Esophagus muscularis mucosa (tissue), 4 donors: ENCODE results near the gene KRTAP22-2.

ENCODE experiments used
- CTCF ChIP-seq, 3 experiments: fragments of 200-600 bp in 2 of 3; fragments of 450-650 bp in 1 of 3; sonication (generic) in 2 of 3; IDR thresholded peaks; one replicate each; pipeline ENCODE4 v1.5.1; 2017 to 2019; ENCODE audit warnings: antibody characterized with exemption in 3 of 3, mild to moderate bottlenecking in 2 of 3, moderate library complexity in 1 of 3
- EP300 ChIP-seq: sonication (generic); formaldehyde crosslinking; IDR thresholded peaks from one replicate; pipeline ENCODE4 v1.6.1; 2017; ENCODE audit warnings: antibody characterized with exemption
- POLR2A ChIP-seq: fragments of 450-650 bp; IDR thresholded peaks from one replicate; pipeline ENCODE4 v1.6.1; 2017; ENCODE audit warnings: antibody characterized with exemption, moderate library complexity, mild to moderate bottlenecking, low read depth
- POLR2AphosphoS5 ChIP-seq, 2 donors: sonication (generic); formaldehyde crosslinking; IDR thresholded peaks; one replicate each; pipeline ENCODE4 v1.6.1; 2017; ENCODE audit warnings: antibody characterized with exemption in 2 of 2

- TF ChIP-seq CTCF (IDR thresholded peaks at IDR 0.05) (no peak), POLR2A (no peak), POLR2AphosphoS5 (IDR thresholded peaks at IDR 0.05) (no peak), EP300 (no peak)
These were observed 10.6 kb upstream of the KRTAP22-2 start, which contains the start of gene KRTAP22-1 for GRCh38 chr21:30600787-30601186.
